Esophagus muscularis mucosa (tissue), 3 donors: ENCODE measurements around the gene GPT2.

ENCODE experiments used
- POLR2AphosphoS5 ChIP-seq, 2 donors: sonication (generic); formaldehyde crosslinking; IDR thresholded peaks; one replicate each; pipeline ENCODE4 v1.6.1; 2017; ENCODE audit warnings: antibody characterized with exemption in 2 of 2
- TF ChIP-seq, protein P1 (sequence below), 3 experiments: fragments of 200-600 bp in 2 of 3; fragments of 450-650 bp in 1 of 3; sonication (generic) in 2 of 3; IDR thresholded peaks; one replicate each; pipeline ENCODE4 v1.5.1; 2017 to 2019; ENCODE audit warnings: antibody characterized with exemption in 3 of 3, mild to moderate bottlenecking in 2 of 3, moderate library complexity in 1 of 3

DNA sequence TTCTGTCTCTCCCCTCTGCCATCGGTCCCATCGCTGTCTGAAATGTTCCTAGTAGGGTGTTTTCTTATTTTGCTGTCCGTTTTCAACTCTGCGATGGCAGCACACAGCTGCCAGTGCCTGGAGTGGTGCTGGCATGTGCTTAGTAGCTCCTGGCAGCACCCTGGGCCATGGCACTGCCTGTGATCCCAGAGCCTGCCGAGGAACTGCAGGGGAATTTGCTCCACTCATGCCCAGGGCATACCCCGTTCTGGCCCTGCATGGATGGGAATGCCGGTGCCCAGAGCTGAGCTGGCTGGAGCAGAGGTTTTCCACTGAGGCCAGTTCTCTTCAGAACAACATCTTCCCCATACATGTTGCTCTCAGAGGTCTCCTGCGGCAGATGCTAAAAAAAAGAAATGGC is 43.1 kb downstream of the GPT2 start:
- TF ChIP-seq, protein P1, sequence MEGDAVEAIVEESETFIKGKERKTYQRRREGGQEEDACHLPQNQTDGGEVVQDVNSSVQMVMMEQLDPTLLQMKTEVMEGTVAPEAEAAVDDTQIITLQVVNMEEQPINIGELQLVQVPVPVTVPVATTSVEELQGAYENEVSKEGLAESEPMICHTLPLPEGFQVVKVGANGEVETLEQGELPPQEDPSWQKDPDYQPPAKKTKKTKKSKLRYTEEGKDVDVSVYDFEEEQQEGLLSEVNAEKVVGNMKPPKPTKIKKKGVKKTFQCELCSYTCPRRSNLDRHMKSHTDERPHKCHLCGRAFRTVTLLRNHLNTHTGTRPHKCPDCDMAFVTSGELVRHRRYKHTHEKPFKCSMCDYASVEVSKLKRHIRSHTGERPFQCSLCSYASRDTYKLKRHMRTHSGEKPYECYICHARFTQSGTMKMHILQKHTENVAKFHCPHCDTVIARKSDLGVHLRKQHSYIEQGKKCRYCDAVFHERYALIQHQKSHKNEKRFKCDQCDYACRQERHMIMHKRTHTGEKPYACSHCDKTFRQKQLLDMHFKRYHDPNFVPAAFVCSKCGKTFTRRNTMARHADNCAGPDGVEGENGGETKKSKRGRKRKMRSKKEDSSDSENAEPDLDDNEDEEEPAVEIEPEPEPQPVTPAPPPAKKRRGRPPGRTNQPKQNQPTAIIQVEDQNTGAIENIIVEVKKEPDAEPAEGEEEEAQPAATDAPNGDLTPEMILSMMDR (IDR thresholded peaks at IDR 0.05): no peak
- TF ChIP-seq POLR2AphosphoS5 (IDR thresholded peaks at IDR 0.05): no peak
